Fibroblast of villous mesenchyme (primary cell): ENCODE data around the gene ASIC2. TPM values are rescaled to one million over a fixed set of nuclear protein-coding genes. Genes with fewer than 3 reads are reported as not detected.

ENCODE experiments used
- DNase-seq: peaks from one replicate; pipeline ENCODE4 v3.0.0-alpha.2; 2010; ENCODE audit warnings: low read depth
- H3K4me3 ChIP-seq: 2 replicates; pipeline ENCODE4 v1.5.1; 2011; ENCODE audit warnings: low read depth, mild to moderate bottlenecking, low read length
- CTCF ChIP-seq: IDR thresholded peaks from 2 replicates; pipeline ENCODE4 v1.5.1; 2012; ENCODE audit warnings: low read depth, mild to moderate bottlenecking, low read length; ENCODE audit not compliant: insufficient read depth
- total RNA-seq: library from RNA; depleted of rRNA; stranded (reverse); fragments of >200 nt; gene quantifications from 2 replicates; pipeline ENCODE4 v1.2.3, GENCODE V29; 2012

The ASIC2 gene
- total RNA-seq, 1 donor, result not detected

GRCh38 chr17:33291248-33292200 lies 1.6 kb downstream of the ASIC2 start:
- peak overlapping the region; percentile 37 for H3K4me3 ChIP-seq
- peak; percentile 53 for DNase-seq
- TF ChIP-seq CTCF, result no peak

GRCh38 chr17:33290253-33290652 lies 2.8 kb downstream of the ASIC2 start:
- TF ChIP-seq CTCF, result no peak
- no peak overlapping the region for H3K4me3 ChIP-seq
- no peak for DNase-seq

- no peak for TF ChIP-seq CTCF
- no peak overlapping the region for H3K4me3 ChIP-seq
- DNase-seq, result no peak
Observed at GRCh38 chr17:33288954-33289353, 4.1 kb downstream of the ASIC2 start.

GRCh38 chr17:33287096-33287725 lies 5.9 kb downstream of the ASIC2 start:
- TF ChIP-seq CTCF, result no peak
- no peak overlapping the region for H3K4me3 ChIP-seq

GRCh38 chr17:33285413-33285812 lies 7.7 kb downstream of the ASIC2 start:
- H3K4me3 ChIP-seq, result no peak overlapping the region
- DNase-seq, result no peak
- no peak for TF ChIP-seq CTCF

More at GRCh38 chr17:33287096-33287725, 5.9 kb downstream of the ASIC2 start:
- DNase-seq, result no peak

- TF ChIP-seq CTCF, result no peak
- H3K4me3 ChIP-seq, result no peak overlapping the region
- peak; percentile 77 for DNase-seq
Observed at GRCh38 chr17:33284022-33284421, 9.1 kb downstream of the ASIC2 start.
